ENCODE data around the gene GALNT15.

The GALNT15 gene

DNA sequence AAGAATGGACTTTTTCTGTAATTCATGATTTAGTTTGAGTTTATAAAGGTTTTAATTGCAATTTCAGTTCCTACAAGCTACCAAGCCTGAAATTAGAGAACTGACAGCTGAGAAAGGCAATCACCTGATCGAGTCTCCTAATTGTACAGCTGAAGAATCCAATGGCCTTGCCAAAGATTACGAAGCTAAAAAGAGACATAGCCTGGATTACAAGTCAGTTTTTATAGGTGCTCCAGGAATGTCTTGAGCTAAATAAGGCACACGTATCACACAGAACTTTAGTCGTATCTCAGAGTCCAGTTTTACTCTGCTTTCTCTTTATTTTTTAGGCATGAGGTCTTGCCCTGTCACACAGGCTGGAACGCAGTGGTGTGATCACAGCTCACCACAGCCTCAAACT is 83.7 kb downstream of the GALNT15 start:
- Histone ChIP-seq H3K4me1 (ENCODE audit: insufficient read depth, insufficient read length) (no peaks in the 10 kb centered on the region), H3K27me3 (ENCODE audit: insufficient read depth, insufficient read length) (no peaks in the 10 kb centered on the region), H3K4me3 (ENCODE audit: insufficient read length, low read depth) (no peak overlapping the region), H3K9me3 (ENCODE audit: insufficient read depth, low read length) (no peaks in the 10 kb centered on the region), H3K9ac (ENCODE audit: insufficient read length, low read depth) (no peak overlapping the region), H3K36me3 (ENCODE audit: insufficient read depth, insufficient read length, low read length) (peaks cover 49% of the 10 kb centered on the region)
- TF ChIP-seq YY1 (IDR thresholded peaks at IDR 0.05; ENCODE audit: insufficient read depth, insufficient read length), result no peak
- no peak for TF ChIP-seq SUZ12 (IDR thresholded peaks at IDR 0.05; ENCODE audit: extremely low read depth, insufficient read depth, insufficient read length)
- no peak for TF ChIP-seq ZNF274 (IDR thresholded peaks at IDR 0.05; ENCODE audit: low read depth, low read length)
- no peak for DNase-seq (ENCODE audit: low read depth, low spot score)

DNA sequence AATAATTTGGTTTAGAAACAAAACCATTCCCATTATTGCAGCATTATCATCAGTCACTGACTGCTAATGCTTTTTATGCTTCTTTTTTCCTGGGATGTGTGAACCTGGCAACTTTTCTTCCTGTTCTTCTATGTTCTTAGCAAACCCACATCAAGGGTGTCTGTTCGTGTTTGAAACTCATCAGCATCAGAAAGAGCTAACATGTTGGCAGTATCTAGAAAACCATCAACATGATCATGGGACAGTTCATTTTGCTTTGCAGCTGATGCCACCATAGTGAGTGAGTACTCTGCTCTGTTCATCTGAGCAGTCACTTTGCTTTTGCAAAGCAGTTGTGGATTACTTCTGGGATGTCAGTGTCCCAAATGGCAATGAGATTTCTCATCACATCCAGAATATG is 84.4 kb downstream of the GALNT15 start:
- Histone ChIP-seq H3K36me3 (ENCODE audit: insufficient read depth, insufficient read length, low read length) (peaks cover 51% of the 10 kb centered on the region), H3K4me3 (ENCODE audit: insufficient read length, low read depth) (no peak overlapping the region), H3K27me3 (ENCODE audit: insufficient read depth, insufficient read length) (no peaks in the 10 kb centered on the region), H3K4me1 (ENCODE audit: insufficient read depth, insufficient read length) (no peaks in the 10 kb centered on the region), H3K9me3 (ENCODE audit: insufficient read depth, low read length) (no peaks in the 10 kb centered on the region), H3K9ac (ENCODE audit: insufficient read length, low read depth) (no peak overlapping the region)
- no peak for DNase-seq (ENCODE audit: low read depth, low spot score)
- TF ChIP-seq YY1 (IDR thresholded peaks at IDR 0.05; ENCODE audit: insufficient read depth, insufficient read length) (no peak), SUZ12 (IDR thresholded peaks at IDR 0.05; ENCODE audit: extremely low read depth, insufficient read depth, insufficient read length) (no peak), ZNF274 (IDR thresholded peaks at IDR 0.05; ENCODE audit: low read depth, low read length) (no peak)

DNA sequence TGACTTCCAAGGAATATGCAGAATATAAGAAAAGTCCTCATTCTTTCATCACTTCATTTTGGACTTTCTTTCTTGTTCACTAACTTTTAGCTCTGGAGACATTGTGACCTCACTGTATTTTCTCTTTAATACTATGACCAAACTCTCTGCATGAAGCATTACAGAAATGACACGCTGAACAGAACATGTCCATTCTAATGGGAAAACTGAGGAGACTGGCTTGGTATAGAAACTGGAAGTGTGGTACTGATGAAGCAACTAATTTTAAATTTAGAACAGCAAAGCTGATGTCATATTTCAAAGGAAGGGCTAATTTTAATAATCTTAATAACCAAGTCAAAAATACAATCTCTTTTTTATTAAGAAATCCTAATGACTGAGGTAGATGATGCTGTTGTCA is 85.6 kb downstream of the GALNT15 start:
- no peaks in the 10 kb centered on the region for H3K9me3 ChIP-seq (ENCODE audit: insufficient read depth, low read length)
- peaks cover 51% of the 10 kb centered on the region for H3K36me3 ChIP-seq (ENCODE audit: insufficient read depth, insufficient read length, low read length)
- H3K9ac ChIP-seq (ENCODE audit: insufficient read length, low read depth), result no peak overlapping the region
- no peaks in the 10 kb centered on the region for H3K27me3 ChIP-seq (ENCODE audit: insufficient read depth, insufficient read length)
- no peak overlapping the region for H3K4me3 ChIP-seq (ENCODE audit: insufficient read length, low read depth)
- DNase-seq (ENCODE audit: low read depth, low spot score), result no peak
- TF ChIP-seq SUZ12 (IDR thresholded peaks at IDR 0.05; ENCODE audit: extremely low read depth, insufficient read depth, insufficient read length) (no peak), YY1 (IDR thresholded peaks at IDR 0.05; ENCODE audit: insufficient read depth, insufficient read length) (no peak), ZNF274 (IDR thresholded peaks at IDR 0.05; ENCODE audit: low read depth, low read length) (no peak)
- H3K4me1 ChIP-seq (ENCODE audit: insufficient read depth, insufficient read length), result no peaks in the 10 kb centered on the region

DNA sequence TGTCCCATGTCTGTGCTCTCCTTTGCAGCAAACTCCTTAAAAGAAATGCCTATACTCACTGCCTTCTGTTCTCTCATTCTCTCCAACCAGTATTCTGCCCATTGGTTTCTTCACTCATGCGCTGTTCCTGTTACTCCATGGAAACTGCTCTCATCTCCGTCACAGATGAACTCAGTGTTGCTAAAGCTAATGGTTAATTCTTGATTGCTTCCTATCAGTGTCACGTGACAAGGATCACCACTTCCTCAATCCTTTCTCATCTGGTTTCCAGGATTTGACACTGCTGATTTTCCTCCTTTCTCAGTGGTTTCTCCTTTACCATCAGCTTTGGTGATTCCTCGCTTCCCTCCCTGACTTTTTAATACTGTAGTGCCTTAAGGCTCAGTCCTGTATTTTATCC is 87.7 kb downstream of the GALNT15 start:
- no peaks in the 10 kb centered on the region for H3K9me3 ChIP-seq (ENCODE audit: insufficient read depth, low read length)
- no peaks in the 10 kb centered on the region for H3K27me3 ChIP-seq (ENCODE audit: insufficient read depth, insufficient read length)
- TF ChIP-seq SUZ12 (IDR thresholded peaks at IDR 0.05; ENCODE audit: extremely low read depth, insufficient read depth, insufficient read length) (no peak), YY1 (IDR thresholded peaks at IDR 0.05; ENCODE audit: insufficient read depth, insufficient read length) (no peak), ZNF274 (IDR thresholded peaks at IDR 0.05; ENCODE audit: low read depth, low read length) (no peak)
- no peak for DNase-seq (ENCODE audit: low read depth, low spot score)
- H3K4me3 ChIP-seq (ENCODE audit: insufficient read length, low read depth), result no peak overlapping the region
- no peaks in the 10 kb centered on the region for H3K4me1 ChIP-seq (ENCODE audit: insufficient read depth, insufficient read length)
- H3K9ac ChIP-seq (ENCODE audit: insufficient read length, low read depth), result no peak overlapping the region
- peaks cover 50% of the 10 kb centered on the region for H3K36me3 ChIP-seq (ENCODE audit: insufficient read depth, insufficient read length, low read length)

DNA sequence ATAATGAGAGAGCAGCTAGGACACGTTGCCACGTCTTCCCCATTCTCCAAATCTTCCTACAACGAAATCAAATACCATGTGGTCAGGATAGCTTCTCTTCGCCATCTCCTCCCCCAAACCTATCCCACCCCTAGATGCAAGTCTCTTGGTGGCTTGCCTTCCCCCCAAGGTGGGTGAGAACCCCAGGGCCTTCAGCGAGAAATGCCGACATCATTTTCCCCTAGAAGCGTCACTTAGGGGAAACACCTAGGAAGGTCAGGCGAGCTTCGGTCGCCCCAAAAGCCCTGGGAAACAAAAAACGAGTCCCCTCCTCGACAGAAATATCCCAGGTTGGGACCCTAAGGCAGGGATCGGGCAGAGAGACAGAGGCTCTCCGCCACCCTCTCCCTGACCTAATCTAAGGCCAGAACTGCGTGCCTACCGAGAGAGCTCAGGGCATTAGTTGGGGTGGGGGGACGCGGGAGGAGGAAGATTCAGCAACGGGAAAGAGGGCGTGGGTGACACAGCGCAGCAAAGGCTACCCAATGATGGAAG is 89.8 kb downstream of the GALNT15 start:
- Histone ChIP-seq H3K36me3 (ENCODE audit: insufficient read depth, insufficient read length, low read length) (peaks cover 44% of the 10 kb centered on the region), H3K27me3 (ENCODE audit: insufficient read depth, insufficient read length) (no peaks in the 10 kb centered on the region), H3K4me3 (ENCODE audit: insufficient read length, low read depth) (peak overlapping the region; percentile 97), H3K9me3 (ENCODE audit: insufficient read depth, low read length) (no peaks in the 10 kb centered on the region), H3K4me1 (ENCODE audit: insufficient read depth, insufficient read length) (no peaks in the 10 kb centered on the region), H3K9ac (ENCODE audit: insufficient read length, low read depth) (peak overlapping the region; percentile 90)
- TF ChIP-seq SUZ12 (IDR thresholded peaks at IDR 0.05; ENCODE audit: extremely low read depth, insufficient read depth, insufficient read length) (no peak), ZNF274 (IDR thresholded peaks at IDR 0.05; ENCODE audit: low read depth, low read length) (no peak), YY1 (IDR thresholded peaks at IDR 0.05; ENCODE audit: insufficient read depth, insufficient read length) (no peak)
- no peak for DNase-seq (ENCODE audit: low read depth, low spot score)

DNA sequence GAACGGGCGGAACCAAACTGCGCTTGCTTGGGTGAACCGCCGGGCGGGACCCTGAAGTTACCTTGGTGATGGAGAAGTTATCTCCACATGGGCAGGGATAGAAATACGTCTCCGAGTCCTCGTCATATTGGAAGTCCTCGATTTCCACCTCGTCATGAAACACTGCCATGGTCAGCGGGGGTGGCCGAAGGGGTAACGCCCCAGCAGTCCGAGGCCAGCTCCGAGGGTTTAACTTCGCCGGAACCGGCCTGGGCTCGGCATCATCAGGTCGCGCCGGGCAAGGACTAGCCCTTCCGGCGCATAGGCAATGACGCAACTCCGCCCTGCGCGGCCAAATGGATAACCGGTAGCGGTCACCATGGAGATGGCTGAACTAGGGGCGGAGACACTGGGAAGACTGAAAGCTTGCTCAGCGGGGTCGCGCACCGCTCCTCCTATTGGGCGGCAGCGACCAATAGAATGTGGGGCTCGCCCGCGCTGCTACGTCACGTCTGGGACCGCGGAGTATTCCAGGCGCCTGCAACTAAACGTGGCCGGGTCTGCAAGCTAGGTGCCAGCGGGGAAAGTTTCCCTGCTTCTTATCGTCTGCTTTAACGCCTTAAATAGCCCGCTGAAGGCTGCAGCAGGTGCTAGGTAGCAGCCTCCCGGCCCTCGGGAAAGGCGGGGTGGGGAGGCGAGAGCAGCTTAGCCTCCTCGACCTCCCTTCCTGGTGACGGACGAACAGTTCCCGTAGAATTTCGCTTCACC is 90.4 kb downstream of the GALNT15 start, which contains the start of the genes DPH3 and OXNAD1:
TSS of gene DPH3 (minus strand) at position 236 of the 747 bp plus-strand sequence. CDS start at position 169, 67 bp downstream.
TSS of gene OXNAD1 (plus strand) at position 505 of the 747 bp plus-strand sequence. CDS start 5,741 bp downstream, outside the sequence.
- Histone ChIP-seq H3K4me3 (ENCODE audit: insufficient read length, low read depth) (peak within 1 kb of the TSS; percentile 97), H3K27me3 (ENCODE audit: insufficient read depth, insufficient read length) (no peaks in the 10 kb centered on the region), H3K9me3 (ENCODE audit: insufficient read depth, low read length) (no peaks in the 10 kb centered on the region), H3K4me1 (ENCODE audit: insufficient read depth, insufficient read length) (no peaks in the 10 kb centered on the region), H3K9ac (ENCODE audit: insufficient read length, low read depth) (peak within 1 kb of the TSS; percentile 97), H3K36me3 (ENCODE audit: insufficient read depth, insufficient read length, low read length) (peaks cover 44% of the 10 kb centered on the region)
- DNase-seq (ENCODE audit: low read depth, low spot score), result peak; percentile 99
- TF ChIP-seq YY1 (IDR thresholded peaks at IDR 0.05; ENCODE audit: insufficient read depth, insufficient read length) (no peak), SUZ12 (IDR thresholded peaks at IDR 0.05; ENCODE audit: extremely low read depth, insufficient read depth, insufficient read length) (no peak), ZNF274 (IDR thresholded peaks at IDR 0.05; ENCODE audit: low read depth, low read length) (no peak)

DNA sequence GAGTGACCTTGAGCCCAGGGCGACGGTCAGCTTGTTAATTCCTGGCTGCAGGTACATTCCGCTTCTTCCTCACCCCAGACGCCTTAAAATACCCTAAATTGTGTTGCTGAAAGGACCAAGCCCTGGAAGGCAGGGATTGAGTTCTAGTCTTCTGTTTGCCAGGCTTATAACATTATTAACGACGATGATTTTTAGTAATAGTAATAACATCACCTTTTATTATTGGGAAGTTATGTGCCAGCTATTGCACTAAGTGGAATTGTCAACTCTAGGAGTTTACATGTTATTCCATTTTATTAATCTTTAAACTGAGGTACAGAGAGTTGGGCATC is 90.9 kb downstream of the GALNT15 start:
- H3K9ac ChIP-seq (ENCODE audit: insufficient read length, low read depth), result peak overlapping the region; percentile 97
- peak overlapping the region; percentile 97 for H3K4me3 ChIP-seq (ENCODE audit: insufficient read length, low read depth)
- no peaks in the 10 kb centered on the region for H3K27me3 ChIP-seq (ENCODE audit: insufficient read depth, insufficient read length)
- no peaks in the 10 kb centered on the region for H3K9me3 ChIP-seq (ENCODE audit: insufficient read depth, low read length)
- DNase-seq (ENCODE audit: low read depth, low spot score), result no peak
- TF ChIP-seq ZNF274 (IDR thresholded peaks at IDR 0.05; ENCODE audit: low read depth, low read length) (no peak), SUZ12 (IDR thresholded peaks at IDR 0.05; ENCODE audit: extremely low read depth, insufficient read depth, insufficient read length) (no peak), YY1 (IDR thresholded peaks at IDR 0.05; ENCODE audit: insufficient read depth, insufficient read length) (no peak)
- no peaks in the 10 kb centered on the region for H3K4me1 ChIP-seq (ENCODE audit: insufficient read depth, insufficient read length)
- H3K36me3 ChIP-seq (ENCODE audit: insufficient read depth, insufficient read length, low read length), result peaks cover 42% of the 10 kb centered on the region

Data from NT2/D1 (cell line).